NCI-H1694 treated with DMSO at 0.1 percent for 48 hours (cell line): ENCODE data around the gene DNAI1.
"Not testable (repeated sequence)": the region's sequence is repeated elsewhere in the genome, so short reads cannot be mapped to it uniquely, and the experiment has no call there.

Experiments
- DNase-seq: peaks from one replicate; lab custom pipeline; 2025; lab: John Stamatoyannopoulos, UW

The DNAI1 gene

DNA sequence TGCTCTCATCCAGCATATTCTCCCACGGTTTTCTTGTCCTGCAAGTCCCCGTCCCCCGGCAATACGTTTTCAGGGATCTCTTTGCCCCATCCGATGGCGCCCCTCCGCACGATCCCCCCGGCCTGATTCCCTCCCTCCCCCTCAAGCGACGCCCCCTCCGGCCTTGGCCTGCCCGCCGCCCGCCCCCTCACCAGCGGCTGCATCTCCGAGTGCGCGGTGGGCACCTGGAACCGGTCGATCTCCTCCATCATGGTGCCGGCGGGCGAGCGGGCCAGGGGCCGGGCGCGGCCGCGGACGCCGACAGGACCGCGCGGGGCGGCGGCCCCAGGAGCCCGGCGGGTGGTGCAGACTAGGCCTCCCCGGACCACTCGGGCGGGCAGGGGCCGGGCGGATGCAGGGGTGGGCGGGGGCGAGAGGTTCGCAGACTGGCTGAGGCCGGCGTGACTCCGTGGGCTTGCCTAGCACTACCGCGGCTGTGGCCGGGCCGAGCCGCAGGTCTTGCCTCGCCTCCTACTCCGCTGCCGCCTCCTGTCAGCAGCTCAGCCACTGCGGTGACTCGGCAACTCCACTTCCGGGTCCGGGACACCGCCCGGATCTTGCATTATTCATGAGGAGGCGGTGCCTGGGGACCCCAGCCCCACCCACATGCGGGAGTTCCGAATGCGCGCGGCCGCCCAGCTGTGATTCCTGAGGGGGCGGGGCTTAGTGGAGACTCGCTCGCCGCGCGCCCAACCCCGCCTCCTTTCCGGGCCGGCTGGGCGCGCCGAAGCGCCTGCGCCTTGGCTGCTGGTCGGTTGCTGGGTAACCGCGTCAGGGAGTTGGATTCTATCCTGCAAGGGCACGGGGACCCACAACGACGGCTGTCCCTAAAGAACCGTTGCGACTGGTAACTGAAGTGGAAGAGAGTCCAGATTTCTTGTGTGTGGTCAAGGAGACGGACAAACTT, at the start of gene DNAI1, which contains the start of gene FAM219A:
DNAI1 (plus strand) TSS at position 793 of the 946 bp plus-strand sequence. CDS start 201 bp downstream, outside the sequence.
FAM219A (minus strand) TSS at position 558 of the 946 bp plus-strand sequence; CDS start at position 251, 307 bp downstream.
- DNase-seq: peak; percentile 96

DNA sequence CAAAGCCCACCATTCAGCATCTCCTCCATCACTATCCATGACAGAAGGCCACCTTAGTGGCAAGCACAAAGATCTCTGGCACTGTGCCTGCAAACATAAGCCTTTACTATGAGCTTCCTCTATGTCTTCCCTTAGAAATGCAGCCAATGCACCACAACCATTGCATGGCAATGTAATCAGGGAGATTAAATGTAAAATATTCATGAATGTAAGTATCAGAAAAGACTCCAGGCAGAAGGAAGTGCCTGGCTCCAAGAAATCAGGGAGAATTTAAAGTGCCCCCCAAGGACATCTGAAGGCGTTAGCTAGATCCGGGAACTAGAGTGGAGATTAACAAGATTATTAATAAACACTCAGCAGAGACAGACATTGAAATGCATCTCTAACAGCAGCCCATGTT, 49.5 kb upstream of the DNAI1 start:
- DNase-seq: no peak

DNA sequence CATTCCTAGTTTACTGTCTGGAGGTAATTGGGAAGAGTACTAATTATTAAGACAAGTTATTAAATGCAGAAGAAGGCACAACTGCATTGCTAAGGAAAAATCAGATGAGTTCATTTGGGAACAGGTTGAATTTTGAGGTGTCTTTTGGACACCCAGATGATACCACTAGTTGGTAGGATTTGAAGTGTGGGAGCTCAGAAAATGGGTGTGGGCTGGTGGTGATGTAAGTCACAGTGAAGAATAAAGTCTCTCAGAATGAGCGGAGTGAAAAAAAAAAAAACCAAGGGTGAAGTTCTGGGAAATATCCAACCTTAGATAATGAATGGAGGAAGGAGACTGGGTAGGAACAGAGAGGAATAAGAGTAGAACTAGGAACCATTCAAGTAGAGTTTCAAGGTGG, 46.3 kb upstream of the DNAI1 start:
- no peak for DNase-seq

DNA sequence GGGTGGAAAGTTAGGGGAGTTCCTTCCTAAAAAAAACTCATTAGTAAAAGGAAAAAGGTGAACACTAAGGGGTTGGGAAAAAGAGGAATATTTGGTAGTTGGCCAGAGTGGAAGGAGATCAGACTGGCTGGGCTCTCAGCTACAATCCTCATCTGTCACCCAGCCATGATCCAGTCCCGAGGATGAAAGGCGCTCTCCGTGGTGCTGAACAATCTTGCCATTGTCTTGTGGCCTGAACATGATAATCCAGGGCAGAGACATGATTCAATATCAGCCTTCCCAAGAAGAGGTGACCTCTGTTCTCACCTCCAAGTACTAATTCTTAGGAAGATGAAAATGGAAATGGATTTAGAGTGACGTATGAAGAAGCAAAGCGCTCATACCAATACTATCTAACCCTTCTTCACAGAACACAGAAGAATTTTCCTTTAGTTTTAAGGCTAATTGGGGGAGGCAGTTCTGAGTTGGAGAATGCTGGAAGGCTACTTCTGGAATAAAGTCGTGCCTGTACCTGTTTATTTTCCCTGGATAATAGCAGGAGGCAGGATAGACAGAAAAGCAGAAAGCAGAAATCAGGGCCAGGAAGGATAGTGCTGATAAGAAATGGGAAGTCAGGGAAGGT, 45.3 kb upstream of the DNAI1 start:
- DNase-seq: no peak

DNA sequence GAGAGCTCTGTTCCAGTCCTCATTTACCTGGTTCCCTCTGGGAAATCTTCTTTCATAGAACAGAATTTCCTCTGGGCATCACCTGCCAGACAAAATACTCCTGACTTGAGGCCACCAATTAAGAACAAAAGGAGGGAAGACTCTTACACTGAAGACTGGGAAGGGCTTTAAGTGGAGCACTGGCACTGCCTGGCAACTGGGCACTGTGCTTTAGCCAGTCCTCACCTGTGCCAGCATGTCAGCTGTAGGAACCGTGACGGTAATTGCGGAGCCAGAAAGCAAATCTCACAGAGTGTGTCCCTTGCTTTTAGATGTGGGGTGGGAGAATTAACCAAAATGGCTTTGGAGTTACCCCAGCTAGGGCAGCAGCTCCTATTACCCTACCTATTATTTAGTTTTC, 40.9 kb upstream of the DNAI1 start:
- no peak for DNase-seq

DNA sequence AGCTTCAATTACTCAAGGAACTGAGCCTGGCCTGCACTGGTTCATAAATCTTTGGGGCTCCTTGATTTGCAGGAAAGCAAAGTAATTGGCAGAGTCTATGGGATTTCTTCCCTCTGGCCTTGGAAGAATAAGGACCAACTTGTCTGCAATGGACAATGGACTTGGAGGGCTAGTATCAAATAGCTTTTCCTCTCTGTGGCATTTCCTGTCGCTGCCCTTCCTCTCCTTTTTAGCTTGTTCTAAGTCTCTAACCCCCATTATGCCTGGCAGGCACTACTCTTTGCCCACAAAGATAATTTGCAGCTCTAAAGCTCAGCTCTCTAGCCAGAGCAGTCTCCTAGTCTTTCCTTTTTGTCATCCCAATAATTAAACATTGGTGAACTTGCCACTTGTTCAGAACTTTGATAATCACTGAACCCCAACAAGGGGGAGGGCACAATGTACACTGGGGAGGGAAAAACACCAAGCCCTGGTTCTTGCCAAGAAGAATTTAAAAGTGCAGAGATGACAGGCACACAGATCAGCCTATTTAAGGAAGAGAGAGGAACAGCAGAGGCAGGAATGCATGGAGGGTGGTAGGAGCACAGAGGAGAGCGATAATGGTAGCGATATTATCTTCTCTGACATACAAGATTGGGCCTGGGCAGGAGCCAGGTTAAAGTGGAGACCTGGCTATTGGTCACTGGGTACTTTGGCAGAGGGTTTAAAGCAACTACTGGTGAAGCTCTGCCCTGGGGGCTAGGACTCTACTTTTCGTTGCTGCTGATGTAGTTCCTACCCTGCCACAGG, 38.7 kb upstream of the DNAI1 start:
- DNase-seq: no peak

DNA sequence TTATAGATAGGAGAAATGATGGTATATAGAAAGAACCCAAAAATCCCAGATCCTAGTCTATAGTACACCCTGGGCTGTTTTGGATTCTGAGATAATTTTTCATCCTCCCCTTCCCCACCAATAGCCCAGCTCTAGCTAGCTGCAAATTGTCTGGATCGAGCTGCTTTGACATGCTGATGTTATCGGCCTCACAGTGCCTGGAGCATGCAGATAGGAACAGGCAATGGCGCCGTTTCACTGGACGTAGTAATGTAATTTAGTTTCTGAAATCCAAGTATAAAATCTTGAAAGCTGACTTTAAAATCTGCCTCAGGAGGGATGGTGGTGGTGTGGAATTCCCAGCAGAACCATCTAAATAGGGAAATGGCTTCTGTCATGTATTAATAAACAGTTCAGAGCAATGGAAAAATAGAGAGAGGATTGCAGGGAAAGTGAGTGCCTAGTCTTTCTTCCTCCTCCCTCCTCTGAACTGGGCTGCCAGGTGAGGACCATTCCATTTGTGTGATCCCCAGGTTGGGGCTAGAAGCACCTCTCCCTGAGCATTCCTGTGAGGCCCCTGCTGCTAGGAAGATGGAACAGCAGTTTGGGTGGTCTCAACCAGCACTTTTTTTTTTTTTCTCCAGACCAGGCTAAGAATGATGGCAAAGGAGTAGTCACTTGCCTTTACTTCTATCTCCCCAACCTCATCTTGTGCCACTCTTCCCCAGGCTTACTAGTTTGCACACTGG, 32.1 kb upstream of the DNAI1 start:
- DNase-seq: no peak

DNA sequence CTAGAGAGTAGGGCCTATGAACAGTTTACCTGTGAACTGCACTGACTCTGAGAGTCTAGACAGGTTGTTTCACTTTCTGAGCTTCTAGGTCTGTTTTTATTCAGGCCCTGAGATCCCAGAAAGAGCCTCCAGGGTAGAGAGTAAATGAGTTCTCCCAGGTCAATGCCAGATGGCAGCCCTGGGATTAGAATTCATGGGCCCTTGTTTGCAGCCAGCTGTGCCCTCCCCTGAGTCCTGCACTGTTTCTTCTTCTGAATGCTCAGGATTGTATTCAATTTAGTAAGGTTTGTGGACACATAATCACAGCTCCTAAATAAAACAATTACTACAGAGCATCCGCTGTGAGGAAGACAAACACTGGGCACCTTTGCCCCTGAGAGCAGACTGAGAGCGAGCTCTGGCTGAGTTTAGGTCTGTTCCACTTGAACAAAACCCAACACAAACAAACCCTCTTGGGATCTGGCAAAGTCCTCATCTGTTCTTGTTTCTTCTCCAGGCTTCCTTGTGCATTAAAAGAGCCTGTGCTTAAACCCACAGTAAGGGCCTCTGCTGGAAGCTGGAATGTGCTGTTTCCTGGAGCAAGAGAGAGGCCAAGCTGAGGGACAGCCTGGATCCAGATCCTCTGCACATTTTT, 30.2 kb upstream of the DNAI1 start:
- DNase-seq: peak; percentile 50

DNA sequence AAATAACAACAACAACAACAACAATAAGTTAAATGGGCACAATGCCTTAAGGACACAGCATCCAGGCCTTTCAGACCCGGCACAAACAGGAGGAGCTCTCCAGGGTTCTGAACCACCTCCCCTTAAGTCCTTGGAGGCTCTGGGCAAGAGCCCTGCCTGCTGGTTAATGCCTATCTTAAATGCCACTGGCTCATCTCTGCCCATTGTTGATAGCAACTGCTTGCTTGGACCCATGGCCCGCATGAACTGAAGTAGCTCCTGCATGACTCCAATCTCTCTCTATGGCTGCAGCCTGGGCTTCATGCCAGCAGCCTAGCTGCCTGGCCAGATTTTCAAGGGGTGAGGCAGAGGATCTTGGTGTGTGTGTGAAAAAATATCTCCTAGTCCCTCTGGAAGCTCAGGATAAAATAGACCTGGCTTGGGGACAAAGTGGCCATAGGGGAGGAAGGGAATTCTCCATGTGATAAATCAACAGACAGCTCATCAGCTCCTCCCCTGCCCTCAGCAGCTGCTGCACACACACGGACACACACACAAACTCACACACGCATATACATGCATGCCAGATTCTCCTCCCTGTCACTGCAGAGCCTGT, 27.7 kb upstream of the DNAI1 start:
- DNase-seq: peak; percentile 92

DNA sequence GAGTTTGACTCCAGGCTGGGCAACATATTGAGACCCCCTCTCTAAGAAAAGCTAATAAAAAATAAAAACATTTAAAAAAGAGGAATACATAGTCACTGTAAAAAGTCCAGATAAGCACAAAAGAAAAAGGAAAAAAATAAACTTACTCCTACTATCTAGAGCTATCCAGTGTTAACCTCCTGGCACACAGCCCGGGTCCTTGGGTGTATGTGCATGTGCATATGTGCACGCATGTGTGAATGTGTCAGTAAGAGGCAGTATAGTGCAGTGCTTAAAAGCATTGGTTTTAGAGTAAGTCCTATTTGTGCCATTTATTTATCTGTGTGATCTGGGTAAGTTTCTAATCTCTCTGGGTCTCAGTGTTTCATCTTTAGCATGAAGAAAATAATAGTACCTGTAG, 26.9 kb upstream of the DNAI1 start:
- peak; percentile 58 for DNase-seq

DNA sequence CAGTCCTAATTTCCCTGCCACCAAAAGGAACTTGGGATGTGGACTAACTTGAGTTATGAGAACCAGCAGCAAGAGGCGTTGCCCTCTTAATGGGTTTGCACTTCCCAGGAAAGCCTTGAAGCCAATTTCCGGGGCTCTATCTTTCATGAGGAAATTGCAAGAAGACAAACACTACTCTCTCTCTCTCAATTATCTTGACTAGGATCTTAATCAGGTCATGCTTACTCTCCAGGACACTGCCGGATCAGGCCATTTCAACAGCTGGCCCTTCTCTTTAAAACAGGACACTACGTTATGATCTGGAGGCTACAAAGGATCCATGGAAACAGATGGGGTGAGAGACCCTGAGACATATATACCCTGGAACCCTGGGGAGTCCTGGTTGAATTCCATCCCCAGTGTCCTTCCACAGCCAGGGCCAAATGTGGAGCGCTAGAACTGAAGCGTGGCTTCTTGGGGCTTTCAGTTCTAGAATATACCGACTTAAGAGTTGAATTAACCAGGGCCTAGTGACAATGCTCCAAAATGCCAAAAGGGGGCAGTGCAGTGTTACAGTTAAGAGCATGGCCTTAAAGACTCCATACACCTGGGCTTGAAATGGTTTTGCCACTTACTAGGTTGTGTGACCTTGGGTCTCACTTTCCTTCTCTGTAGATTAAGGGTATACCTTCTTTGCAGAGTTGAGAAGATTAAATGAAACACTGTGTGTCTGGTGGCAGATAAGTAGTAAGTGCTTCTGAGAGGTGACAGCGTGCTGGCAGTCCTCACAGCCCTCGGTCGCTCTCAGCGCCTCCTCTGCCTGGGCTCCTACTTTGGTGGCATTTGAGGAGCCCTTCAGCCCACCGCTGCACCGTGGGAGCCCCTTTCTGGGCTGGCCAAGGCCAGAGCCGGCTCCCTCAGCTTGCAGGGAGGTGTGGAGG, 21.3 kb upstream of the DNAI1 start:
- peak; percentile 88 for DNase-seq

DNA sequence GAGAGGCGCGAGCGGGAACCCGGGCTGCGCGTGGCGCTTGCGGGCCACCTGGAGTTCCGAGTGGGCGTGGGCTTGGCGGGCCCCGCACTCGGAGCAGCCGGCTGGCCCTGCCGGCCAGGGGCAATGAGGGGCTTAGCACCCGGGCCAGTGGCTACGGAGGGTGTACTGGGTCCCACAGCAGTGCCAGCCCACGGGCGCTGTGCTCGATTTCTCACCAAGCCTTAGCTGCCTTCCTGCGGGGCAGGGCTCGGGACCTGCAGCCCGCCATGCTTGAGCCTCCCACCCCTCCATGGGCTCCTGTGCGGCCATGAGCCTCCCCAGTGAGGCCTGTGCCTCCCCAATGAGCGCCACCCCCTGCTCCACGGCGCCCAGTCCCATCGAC, 20.7 kb upstream of the DNAI1 start:
- not testable (repeated sequence) for DNase-seq

DNA sequence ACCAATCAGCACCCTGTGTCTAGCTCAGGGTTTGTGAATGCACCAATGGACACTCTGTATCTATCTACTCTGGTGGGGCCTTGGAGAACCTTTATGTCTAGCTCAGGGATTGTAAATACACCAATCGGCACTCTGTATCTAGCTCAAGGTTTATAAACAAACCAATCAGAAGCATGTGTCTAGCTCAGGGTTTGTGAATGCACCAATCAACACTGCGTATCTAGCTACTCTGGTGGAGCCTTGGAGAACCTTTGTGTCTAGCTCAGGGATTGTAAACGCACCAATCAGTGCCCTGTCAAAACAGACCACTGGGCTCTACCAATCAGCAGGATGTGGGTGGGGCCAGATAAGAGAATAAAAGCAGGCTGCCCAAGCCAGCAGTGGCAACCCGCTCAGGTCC, 20.1 kb upstream of the DNAI1 start:
- not testable (repeated sequence) for DNase-seq

DNA sequence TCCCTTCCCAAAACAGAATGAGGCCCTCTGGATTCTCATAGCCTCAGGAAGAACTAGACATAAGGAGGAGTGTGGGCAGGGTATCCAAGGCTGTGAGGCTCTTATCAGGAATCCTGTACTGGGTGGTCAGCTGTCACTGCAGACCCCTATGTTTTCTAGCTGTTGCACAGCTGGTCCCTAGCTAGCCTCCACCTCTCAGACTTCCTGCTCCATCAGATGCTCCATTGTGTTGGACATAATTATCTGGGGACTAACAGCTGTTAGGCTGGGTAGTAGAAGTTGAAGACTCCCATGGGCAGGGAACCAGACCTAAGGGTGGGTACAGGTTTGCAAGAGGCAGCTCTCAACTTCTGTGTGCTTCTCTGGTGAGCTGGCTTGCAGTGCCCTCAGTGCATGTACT, 18.6 kb upstream of the DNAI1 start:
- DNase-seq: no peak

DNA sequence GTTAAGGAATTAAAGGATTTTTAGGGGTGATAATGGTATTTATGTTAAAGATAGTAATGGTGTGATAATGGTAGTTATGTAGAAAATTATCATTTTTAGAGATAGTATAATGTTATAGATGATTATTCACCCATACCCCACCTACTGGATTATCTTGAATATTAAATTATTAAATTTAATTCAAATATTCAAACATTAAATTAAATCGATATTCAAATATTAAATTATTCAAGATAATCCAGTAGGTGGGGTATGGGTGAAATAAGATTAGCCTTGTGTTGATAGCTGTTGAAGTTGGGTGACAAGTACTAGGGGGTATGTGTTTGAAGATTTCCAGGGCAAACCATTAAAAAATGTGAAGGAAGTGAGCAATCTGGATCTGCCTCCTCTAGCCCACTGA, 15.8 kb upstream of the DNAI1 start:
- no peak for DNase-seq

DNA sequence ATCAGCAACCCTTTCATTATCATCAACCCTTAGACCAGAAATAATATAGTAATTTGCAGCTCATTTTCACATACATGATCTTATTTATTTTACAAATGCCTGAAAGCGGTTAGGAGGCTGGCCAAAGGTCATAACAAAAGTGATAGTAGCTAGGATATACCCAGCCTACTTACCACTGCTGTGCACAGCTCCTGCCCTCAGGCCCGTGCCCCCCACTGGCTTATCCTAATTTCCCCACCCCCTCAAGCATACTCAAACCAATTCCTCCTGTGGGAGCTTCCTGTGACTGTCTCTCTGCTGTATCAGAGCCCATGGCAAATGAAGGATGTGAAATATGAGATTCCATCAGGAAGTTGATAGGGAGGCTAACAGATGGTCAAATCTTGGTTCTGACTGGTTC, 15.1 kb upstream of the DNAI1 start:
- no peak for DNase-seq

DNA sequence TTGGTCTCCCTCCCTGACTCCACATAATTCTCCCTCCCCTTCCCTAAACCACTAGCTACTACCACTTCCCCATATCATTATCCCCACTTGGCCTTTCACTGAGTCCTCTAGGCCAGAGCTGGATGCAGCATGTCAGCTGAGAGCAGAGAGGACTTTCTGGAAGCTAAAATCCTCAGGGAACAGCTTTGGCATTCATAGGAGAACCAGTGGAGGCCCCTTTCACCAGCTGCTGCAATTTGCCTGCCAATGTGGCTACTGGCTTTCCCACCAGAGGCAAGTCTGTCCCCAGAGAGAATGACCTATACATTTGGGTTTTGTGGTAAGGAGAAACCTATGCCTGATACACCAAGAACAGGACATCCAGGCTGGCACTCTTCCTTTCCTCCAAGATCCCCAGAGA, 14.6 kb upstream of the DNAI1 start:
- no peak for DNase-seq

DNA sequence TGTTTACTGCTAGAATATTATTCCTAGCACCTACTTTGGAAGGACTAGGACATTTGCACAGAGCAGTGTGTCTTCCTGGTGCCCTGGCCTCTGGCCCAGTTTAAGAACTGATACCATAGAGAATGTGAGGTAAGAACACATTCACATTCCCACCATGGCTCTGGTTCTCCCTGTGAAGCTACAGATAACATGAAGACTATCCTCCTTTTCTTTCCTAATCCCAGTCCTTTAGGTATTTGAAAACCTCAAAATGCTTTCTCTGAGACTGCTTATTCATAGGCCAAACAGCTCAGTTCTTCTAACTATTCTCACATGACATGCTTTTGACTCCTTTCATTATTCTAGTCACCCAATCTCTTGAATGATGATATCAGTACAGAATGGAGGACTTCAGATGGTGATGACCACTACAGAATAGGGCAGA, 12.1 kb upstream of the DNAI1 start:
- peak; percentile 4 for DNase-seq

DNA sequence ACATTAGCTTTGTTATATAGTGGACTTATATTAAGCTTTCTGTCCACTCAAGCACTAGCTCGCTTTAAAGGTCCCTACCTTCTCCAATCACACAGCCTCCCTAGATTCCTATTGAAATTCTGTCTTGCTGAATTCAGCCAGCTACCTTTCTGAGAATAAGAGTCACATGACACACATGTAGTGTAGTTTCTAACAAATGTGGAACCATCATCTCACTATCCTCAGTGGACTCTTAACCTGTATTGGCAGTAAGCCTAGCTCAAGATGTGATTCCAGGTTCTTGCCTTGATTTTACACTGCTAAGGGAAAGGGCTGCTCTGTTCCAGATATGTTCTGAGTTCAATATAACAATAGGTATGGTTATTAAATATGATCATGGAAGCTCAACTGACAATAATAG, 11.7 kb upstream of the DNAI1 start:
- DNase-seq: no peak

DNA sequence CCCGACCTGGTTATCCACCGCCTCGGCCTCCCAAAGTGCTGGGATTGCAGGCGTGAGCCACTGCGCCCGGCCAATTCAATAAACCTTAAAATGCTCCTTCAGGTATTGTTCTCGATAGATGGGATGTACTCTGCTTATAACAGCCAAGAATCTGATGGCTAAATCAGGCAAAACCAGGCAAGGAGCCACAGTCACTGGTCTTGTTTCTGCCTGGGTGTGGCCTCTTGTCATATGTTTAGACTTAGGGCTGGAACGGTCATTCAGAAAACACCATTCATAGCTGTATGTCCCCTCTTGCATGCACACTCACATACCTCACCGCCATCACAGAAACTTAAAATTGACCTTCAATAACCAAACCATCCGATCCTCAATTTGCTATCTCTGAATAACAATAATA, 8.0 kb upstream of the DNAI1 start:
- DNase-seq: no peak
